GM13977 (cell line): Measurements from ENCODE around the gene ZNF638.
"Not testable (repeated sequence)": the region's sequence is repeated elsewhere in the genome, so short reads cannot be mapped to it uniquely, and the experiment has no call there.

ENCODE experiments used
- DNase-seq: peaks from one replicate; pipeline ENCODE4 v3.0.0; 2012; ENCODE audit warnings: low spot score
- CTCF ChIP-seq: IDR thresholded peaks from 2 replicates; pipeline ENCODE4 v1.5.1; 2012; ENCODE audit warnings: mild to moderate bottlenecking, control low read depth; ENCODE audit not compliant: insufficient read depth; ENCODE audit errors: extremely low read depth, missing control alignments
- in situ Hi-C: fragments of 300-500 bp; cut with MboI; formaldehyde crosslinking; loops from one replicate; pipeline ENCODE4 v1.12.0; 2022; ENCODE audit warnings: low sequenced_read_pairs, low pct_unique_long_range_greater_than_20kb, mixed read lengths, inconsistent platforms; ENCODE audit not compliant: unreplicated experiment

The ZNF638 gene

GRCh38 chr2:71426721-71427120 lies 95.1 kb downstream of the ZNF638 start:
- TF ChIP-seq CTCF: no peak
- in situ Hi-C loops: no loop called here
- DNase-seq: no peak

GRCh38 chr2:71428472-71429383 lies 97.1 kb downstream of the ZNF638 start:
- DNase-seq: no peak
- TF ChIP-seq CTCF: no peak
- in situ Hi-C loops: no loop called here

- DNase-seq, in situ Hi-C loops: not testable (repeated sequence)
Observed at GRCh38 chr2:71445142-71445541, 113.6 kb downstream of the ZNF638 start.

DNA sequence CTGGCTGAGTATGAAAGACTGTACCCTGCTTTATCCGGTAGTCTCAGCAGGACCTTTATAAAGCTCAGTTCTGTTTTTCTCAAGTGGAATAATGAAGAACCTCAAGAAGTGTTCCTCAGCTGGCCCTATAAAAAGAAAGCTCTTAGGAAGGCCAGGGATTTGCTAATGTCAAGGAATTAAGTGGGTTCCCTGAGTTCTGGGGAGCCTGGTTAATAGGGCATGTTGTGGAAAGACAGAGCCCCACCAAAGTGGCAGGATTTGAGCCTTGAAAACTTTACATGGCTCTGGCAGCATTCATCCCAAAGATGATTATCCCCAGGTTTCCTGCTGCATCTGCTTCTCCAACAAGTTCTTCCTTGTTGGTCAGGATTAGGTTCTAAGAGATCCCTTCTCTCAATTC lies 114.9 kb downstream of the ZNF638 start:
- TF ChIP-seq CTCF: no peak
- in situ Hi-C loops: no loop called here
- DNase-seq: no peak

- DNase-seq: no peak
- in situ Hi-C loops: no loop called here
- TF ChIP-seq CTCF: no peak
Observed at GRCh38 chr2:71449343-71449742, 117.8 kb downstream of the ZNF638 start.

DNA sequence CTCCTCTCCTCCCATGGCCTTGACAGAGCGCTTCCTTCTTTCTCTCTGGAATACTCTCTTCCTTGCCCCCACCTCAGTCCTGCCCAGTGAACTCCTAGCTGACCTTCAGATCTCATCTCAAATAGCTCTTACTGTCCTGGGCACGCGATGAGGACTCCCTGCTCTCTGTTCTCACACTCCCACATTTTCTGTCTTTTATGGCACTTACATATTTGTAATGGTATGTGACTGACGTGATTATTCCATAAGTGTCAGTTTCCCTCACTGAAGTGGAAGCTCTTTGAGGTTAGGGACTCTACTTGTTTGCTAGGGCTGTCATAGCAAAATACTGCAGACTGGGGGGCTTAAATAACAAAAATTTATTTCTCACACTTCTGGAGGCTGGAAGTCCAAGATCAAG lies 120.1 kb downstream of the ZNF638 start:
- in situ Hi-C loops: no loop called here
- TF ChIP-seq CTCF: no peak
- no peak for DNase-seq

DNA sequence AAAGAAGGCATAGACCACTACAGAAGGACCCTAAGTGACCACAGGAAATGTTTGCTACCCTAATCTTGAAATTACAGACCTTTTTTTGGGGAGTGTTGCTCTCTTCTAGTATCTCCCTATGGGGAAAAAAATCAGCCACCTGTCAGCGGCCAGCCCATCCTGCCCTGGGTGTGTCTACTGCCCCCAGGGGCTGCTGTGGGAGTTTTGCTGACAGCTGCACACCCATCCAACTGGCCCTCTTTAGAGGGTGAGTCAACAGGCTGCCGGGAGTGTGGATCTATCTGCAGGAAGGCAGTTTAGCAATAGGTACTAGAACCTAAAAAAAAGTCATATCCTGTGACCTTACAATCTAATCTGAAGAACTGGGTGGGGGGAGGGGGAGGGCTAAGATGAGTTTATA lies 121.0 kb downstream of the ZNF638 start:
- in situ Hi-C loops: no loop called here
- DNase-seq: no peak
- no peak for TF ChIP-seq CTCF
